GM23338 (cell line): Measurements from ENCODE around the gene BTRC. TPM values are rescaled to one million over a fixed set of nuclear protein-coding genes. Genes with fewer than 3 reads are reported as not detected.
A peak's percentile ranks its signal among the peaks of the same experiment; 100 is the strongest.

ENCODE experiments used
- ATAC-seq: fragments of 200-7000 bp; cut with Tn5 transposase; 3 replicates; pipeline ENCODE4 v1.9.1; 2020
- DNase-seq: peaks from one replicate; pipeline ENCODE4 v3.0.0-alpha.2; 2015; ENCODE audit warnings: low spot score
- H2AFZ ChIP-seq: fragments of 200-600 bp; sonication (generic); 2 replicates; pipeline ENCODE4 v1.8.0; 2016; ENCODE audit warnings: antibody characterized with exemption, mild to moderate bottlenecking, moderate library complexity
- H3F3A ChIP-seq: fragments of 200-600 bp; sonication (generic); replicated peaks from 2 replicates; pipeline ENCODE4 v1.8.0; 2017; ENCODE audit warnings: antibody characterized with exemption, mixed run types, low read depth
- H3K27ac ChIP-seq: fragments of 200-600 bp; sonication (generic); 2 replicates; pipeline ENCODE4 v1.6.1; 2016; ENCODE audit warnings: low read depth
- H3K27me3 ChIP-seq: fragments of 200-600 bp; sonication (generic); 2 replicates; pipeline ENCODE4 v1.8.0; 2016; ENCODE audit warnings: mild to moderate bottlenecking, mixed run types, moderate library complexity; ENCODE audit not compliant: insufficient read depth
- H3K36me3 ChIP-seq: fragments of 200-600 bp; sonication (generic); 2 replicates; pipeline ENCODE4 v1.8.0; 2016; ENCODE audit warnings: mild to moderate bottlenecking; ENCODE audit not compliant: insufficient read depth
- H3K4me1 ChIP-seq: fragments of 200-600 bp; sonication (generic); 2 replicates; pipeline ENCODE4 v1.8.0; 2016; ENCODE audit warnings: mild to moderate bottlenecking, moderate library complexity; ENCODE audit not compliant: insufficient read depth
- H3K4me2 ChIP-seq: fragments of 200-600 bp; sonication (generic); 2 replicates; pipeline ENCODE4 v1.7.1; 2017; ENCODE audit warnings: mixed run types
- H3K4me3 ChIP-seq: fragments of 200-600 bp; sonication (generic); 2 replicates; pipeline ENCODE4 v1.6.1; 2016; ENCODE audit warnings: mixed run types
- H3K79me2 ChIP-seq: fragments of 200-600 bp; sonication (generic); replicated peaks from 2 replicates; pipeline ENCODE4 v1.8.0; 2017; ENCODE audit warnings: mild to moderate bottlenecking; ENCODE audit not compliant: insufficient read depth
- H3K9me2 ChIP-seq: fragments of 200-600 bp; sonication (generic); 2 replicates; pipeline ENCODE4 v1.8.0; 2017; ENCODE audit not compliant: insufficient read depth
- H4K20me1 ChIP-seq: fragments of 200-600 bp; sonication (generic); replicated peaks from 2 replicates; pipeline ENCODE4 v1.8.0; 2017; ENCODE audit warnings: mild to moderate bottlenecking; ENCODE audit not compliant: insufficient read depth
- H3K27ac Mint-ChIP-seq: 2 replicates; pipeline ENCODE4 v1.8.0; 2020; ENCODE audit warnings: inconsistent platforms, mild to moderate bottlenecking, moderate library complexity, mixed read lengths
- H3K27me3 Mint-ChIP-seq: 3 replicates; pipeline ENCODE4 v1.8.0; 2022; ENCODE audit warnings: low read depth, mild to moderate bottlenecking, moderate library complexity, mixed read lengths, inconsistent platforms; ENCODE audit not compliant: insufficient read depth, poor library complexity
- H3K36me3 Mint-ChIP-seq: 3 replicates; pipeline ENCODE4 v1.8.0; 2021; ENCODE audit warnings: low read depth, mild to moderate bottlenecking, inconsistent platforms, moderate library complexity, mixed read lengths
- H3K4me1 Mint-ChIP-seq: 3 replicates; pipeline ENCODE4 v1.8.0; 2020; ENCODE audit warnings: mild to moderate bottlenecking, inconsistent platforms, mixed read lengths
- H3K4me3 Mint-ChIP-seq: 3 replicates; pipeline ENCODE4 v1.8.0; 2021; ENCODE audit warnings: moderate library complexity, mild to moderate bottlenecking, inconsistent platforms, mixed read lengths
- H3K9me3 Mint-ChIP-seq: 3 replicates; pipeline ENCODE4 v1.8.0; 2020; ENCODE audit warnings: moderate library complexity, mild to moderate bottlenecking, inconsistent platforms, mixed read lengths
- EZH2 ChIP-seq: fragments of 200-600 bp; sonication (generic); IDR thresholded peaks from one replicate; pipeline ENCODE4 v1.8.0; 2017; ENCODE audit warnings: antibody characterized with exemption, mild to moderate bottlenecking, low read depth; ENCODE audit not compliant: unreplicated experiment
- EZH2phosphoT487 ChIP-seq: fragments of 200-600 bp; sonication (generic); IDR thresholded peaks from one replicate; pipeline ENCODE4 v1.8.1; 2018; ENCODE audit warnings: antibody characterized with exemption; ENCODE audit not compliant: unreplicated experiment
- JUNB ChIP-seq: IDR thresholded peaks from one replicate; pipeline ENCODE4 v1.6.1; 2016; ENCODE audit warnings: antibody characterized with exemption; ENCODE audit not compliant: unreplicated experiment
- POLR2AphosphoS5 ChIP-seq: IDR thresholded peaks from 2 replicates; pipeline ENCODE4 v1.6.1; 2016; ENCODE audit warnings: antibody characterized with exemption, low read depth
- ZNF462 ChIP-seq: fragments of 250-450 bp; sonication (Bioruptor Pico); IDR thresholded peaks from 2 replicates; pipeline ENCODE4 v1.5.0; 2020; ENCODE audit warnings: mild to moderate bottlenecking, moderate library complexity
- polyA plus RNA-seq: library from polyadenylated mRNA; unstranded; fragments of >200 nt; fragmentation: Nextera tagmentation; extraction: Ambion mirVana; gene quantifications from 2 replicates; pipeline ENCODE4 v1.2.1, GENCODE V29; 2016
- total RNA-seq: library from RNA; depleted of rRNA; stranded (reverse); fragments of >200 nt; shearing (Covaris generic); gene quantifications from 2 replicates; pipeline ENCODE4 v1.2.3, GENCODE V29; 2014
- TF ChIP-seq, protein P1 (sequence below): IDR thresholded peaks from one replicate; pipeline ENCODE4 v1.6.1; 2018; ENCODE audit warnings: antibody characterized with exemption; ENCODE audit not compliant: unreplicated experiment

The BTRC gene
- total and polyA plus RNA-seq, 2 experiments from 2014 or later = 10.0 to 17.5 TPM

DNA sequence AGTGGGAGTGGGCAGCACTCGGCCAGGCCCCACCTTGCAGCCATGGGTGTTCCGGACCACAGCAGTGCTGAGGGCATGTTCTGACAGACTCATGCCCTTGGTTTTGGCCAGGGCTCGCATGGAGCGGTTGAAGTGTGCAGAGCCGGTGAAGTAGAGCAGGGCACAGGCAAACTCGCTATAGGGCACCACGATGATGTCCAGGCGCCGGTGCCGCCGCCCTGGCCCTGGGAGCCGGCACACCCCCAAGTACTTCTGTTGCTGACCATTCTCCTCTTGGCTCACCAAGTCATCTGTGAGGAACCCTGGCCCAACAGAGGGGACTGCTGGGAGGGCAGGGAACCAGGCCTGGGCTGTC is 225.5 kb downstream of the BTRC start (continued):
- TF ChIP-seq ZNF462 (CRISPR knock-in tag) = no peak

DNA sequence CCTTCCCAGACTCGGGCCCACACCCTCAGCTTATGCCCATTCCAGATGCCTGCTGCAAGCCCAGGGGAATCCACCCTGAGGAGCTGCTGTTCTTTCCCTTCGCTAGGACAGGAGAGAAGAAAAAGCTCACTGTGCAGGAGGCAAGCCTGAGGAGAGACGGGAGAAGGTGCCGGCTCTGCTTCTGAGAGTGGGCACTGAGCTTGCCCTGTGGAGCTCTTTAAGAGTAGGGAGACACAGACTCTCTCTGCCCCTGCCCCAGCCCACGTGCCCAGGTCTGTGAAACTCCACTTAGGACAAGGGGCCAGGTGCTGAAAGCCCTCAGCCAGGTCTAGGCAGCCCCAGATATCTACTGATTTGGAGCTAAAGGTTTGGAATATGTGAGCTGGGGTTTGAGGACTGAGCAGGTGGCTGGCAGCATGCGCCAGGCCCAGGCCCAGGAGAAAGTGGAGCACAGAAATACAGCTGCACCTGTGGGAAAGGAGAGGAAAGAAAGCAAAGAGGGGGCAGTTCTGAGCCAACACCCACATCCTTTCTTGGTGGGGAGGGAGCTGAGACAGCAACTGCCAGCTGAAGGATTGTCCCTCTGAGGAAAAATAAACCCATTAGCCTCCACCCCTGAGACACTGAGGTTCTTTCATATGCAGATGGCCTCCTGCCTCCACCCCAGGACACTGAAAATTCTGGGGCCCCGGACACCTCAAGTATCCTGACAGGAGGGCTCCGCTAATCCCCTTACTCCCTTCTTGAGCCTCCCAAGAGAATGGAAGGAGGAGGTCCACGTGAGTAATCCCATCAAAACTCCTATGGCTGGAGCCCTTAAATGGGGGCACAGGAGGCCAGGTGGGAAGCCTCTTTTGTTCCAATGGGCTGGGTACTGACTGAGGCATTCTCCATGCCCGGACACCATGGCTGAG is 226.8 kb downstream of the BTRC start:
- Mint-ChIP-seq H3K36me3 (peaks cover 49% of the 10 kb centered on the region), H3K9me3 (peaks cover 10% of the 10 kb centered on the region), H3K4me3 (no peak overlapping the region), H3K27me3 (peaks cover 9% of the 10 kb centered on the region), H3K27ac (no peak overlapping the region; the same call in 1 of the 2 replicates), H3K4me1 (peaks cover 22% of the 10 kb centered on the region)
- Histone ChIP-seq H2AFZ (no peak overlapping the region), H4K20me1 (no peaks in the 10 kb centered on the region; the same call in 1 of the 2 replicates), H3K27me3 (no peaks in the 10 kb centered on the region), H3K79me2 (no peaks in the 10 kb centered on the region), H3K4me2 (peak overlapping the region; percentile 62), H3K4me3 (no peak overlapping the region), H3K27ac (no peak overlapping the region), H3K9me2 (no peaks in the 10 kb centered on the region), H3F3A (no peaks in the 10 kb centered on the region), H3K4me1 (peaks cover 13% of the 10 kb centered on the region), H3K36me3 (no peaks in the 10 kb centered on the region; the same call in none of the 2 replicates)
- ATAC-seq (peak; percentile 77), DNase-seq (no peak)
- TF ChIP-seq, protein P1, sequence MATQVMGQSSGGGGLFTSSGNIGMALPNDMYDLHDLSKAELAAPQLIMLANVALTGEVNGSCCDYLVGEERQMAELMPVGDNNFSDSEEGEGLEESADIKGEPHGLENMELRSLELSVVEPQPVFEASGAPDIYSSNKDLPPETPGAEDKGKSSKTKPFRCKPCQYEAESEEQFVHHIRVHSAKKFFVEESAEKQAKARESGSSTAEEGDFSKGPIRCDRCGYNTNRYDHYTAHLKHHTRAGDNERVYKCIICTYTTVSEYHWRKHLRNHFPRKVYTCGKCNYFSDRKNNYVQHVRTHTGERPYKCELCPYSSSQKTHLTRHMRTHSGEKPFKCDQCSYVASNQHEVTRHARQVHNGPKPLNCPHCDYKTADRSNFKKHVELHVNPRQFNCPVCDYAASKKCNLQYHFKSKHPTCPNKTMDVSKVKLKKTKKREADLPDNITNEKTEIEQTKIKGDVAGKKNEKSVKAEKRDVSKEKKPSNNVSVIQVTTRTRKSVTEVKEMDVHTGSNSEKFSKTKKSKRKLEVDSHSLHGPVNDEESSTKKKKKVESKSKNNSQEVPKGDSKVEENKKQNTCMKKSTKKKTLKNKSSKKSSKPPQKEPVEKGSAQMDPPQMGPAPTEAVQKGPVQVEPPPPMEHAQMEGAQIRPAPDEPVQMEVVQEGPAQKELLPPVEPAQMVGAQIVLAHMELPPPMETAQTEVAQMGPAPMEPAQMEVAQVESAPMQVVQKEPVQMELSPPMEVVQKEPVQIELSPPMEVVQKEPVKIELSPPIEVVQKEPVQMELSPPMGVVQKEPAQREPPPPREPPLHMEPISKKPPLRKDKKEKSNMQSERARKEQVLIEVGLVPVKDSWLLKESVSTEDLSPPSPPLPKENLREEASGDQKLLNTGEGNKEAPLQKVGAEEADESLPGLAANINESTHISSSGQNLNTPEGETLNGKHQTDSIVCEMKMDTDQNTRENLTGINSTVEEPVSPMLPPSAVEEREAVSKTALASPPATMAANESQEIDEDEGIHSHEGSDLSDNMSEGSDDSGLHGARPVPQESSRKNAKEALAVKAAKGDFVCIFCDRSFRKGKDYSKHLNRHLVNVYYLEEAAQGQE = no peak
- TF ChIP-seq EZH2 (no peak), EZH2phosphoT487 (no peak), JUNB (no peak), POLR2AphosphoS5 (no peak)
